Nephron progenitor cell (in vitro differentiated cells): ENCODE results near the gene TMEM143.
"Not testable (repeated sequence)": the region's sequence is repeated elsewhere in the genome, so short reads cannot be mapped to it uniquely, and the experiment has no call there.

Source experiments
- DNase-seq: peaks from one replicate; pipeline ENCODE4 v3.0.0; 2021
- H3K27ac Mint-ChIP-seq: 2 replicates; pipeline ENCODE4 v1.8.0; 2021; ENCODE audit warnings: mild to moderate bottlenecking, moderate library complexity, mixed read lengths
- H3K27me3 Mint-ChIP-seq: 2 replicates; pipeline ENCODE4 v1.8.0; 2021; ENCODE audit warnings: mild to moderate bottlenecking, low read depth, mixed read lengths; ENCODE audit not compliant: poor library complexity
- H3K36me3 Mint-ChIP-seq: 2 replicates; pipeline ENCODE4 v1.8.0; 2021; ENCODE audit warnings: low read depth, mixed read lengths
- H3K4me1 Mint-ChIP-seq: 2 replicates; pipeline ENCODE4 v1.8.0; 2021; ENCODE audit warnings: mixed read lengths
- H3K4me3 Mint-ChIP-seq: 2 replicates; pipeline ENCODE4 v1.8.0; 2021; ENCODE audit warnings: mild to moderate bottlenecking, moderate library complexity, mixed read lengths
- H3K9me3 Mint-ChIP-seq: 2 replicates; pipeline ENCODE4 v1.8.0; 2021; ENCODE audit warnings: mild to moderate bottlenecking, moderate library complexity, mixed read lengths
- CTCF ChIP-seq: fragments of 200-600 bp; sonication (generic); IDR thresholded peaks from 2 replicates; pipeline ENCODE4 v1.5.0; 2021; ENCODE audit warnings: antibody characterized with exemption

Gene TMEM143

GRCh38 chr19:48325265-48325910 is 38.4 kb downstream of the TMEM143 start, which contains the start of gene EMP3:
Gene EMP3 (plus strand): TSS chr19:48325552. CDS start chr19:48326845, 1,293 bp downstream.
- H3K36me3 Mint-ChIP-seq, result peaks cover 13% of the 10 kb centered on the region
- DNase-seq, result peak; percentile 75
- peaks cover 20% of the 10 kb centered on the region for H3K9me3 Mint-ChIP-seq
- H3K27me3 Mint-ChIP-seq, result no peaks in the 10 kb centered on the region
- H3K4me3 Mint-ChIP-seq, result peak within 1 kb of the TSS; percentile 81
- TF ChIP-seq CTCF, result no peak
- peak within 1 kb of the TSS; percentile 93 for H3K27ac Mint-ChIP-seq
- peaks cover 74% of the 10 kb centered on the region for H3K4me1 Mint-ChIP-seq

DNA sequence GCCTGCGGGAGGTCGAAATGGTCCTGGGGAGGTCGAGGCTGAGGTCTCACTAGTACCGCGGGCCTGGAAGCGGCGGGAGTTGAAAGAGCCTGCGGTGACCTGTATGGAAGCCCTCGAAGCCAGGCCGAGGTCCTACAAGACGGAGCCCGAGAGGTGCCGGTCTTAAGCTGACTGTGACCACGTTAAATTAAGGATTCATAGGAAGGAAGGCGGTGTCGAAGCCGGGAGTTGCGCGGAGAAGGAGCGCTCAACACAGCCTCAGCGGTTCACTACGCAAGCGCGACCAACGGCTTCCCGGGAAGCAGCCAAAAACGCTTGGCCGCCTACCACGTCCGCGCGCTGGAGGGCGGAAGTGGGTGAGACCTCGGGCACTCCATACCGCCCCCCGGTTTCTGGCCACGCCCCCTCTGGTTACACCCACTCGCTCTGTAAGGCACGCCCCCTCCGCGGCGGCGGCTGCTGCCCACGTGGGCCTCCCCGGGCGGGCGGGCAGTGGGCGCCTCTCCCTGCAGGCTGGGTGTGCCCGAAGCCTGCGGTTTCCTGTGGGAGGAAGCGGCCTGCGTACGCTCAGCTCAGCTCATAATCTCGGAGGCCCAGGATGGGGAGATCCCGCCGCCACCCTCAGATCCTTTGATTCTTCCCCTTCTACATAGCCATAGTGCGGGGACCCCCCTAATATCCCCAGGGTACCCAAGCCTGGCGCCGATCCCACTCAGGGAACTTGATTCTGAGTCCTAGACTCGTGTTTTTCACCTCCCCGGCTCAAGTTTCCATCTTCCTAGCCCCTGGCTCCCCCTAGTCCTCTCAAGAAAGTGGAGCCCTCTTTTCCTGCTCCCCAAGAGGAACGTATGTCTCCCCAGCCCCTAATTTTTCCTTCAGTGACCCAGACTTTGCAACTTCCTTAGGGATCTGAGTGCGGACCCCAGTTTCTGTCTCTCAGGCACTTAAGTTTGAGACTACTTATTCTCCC is 41.8 kb downstream of the TMEM143 start:
- H3K27ac Mint-ChIP-seq, result peak overlapping the region; percentile 100
- peaks cover 86% of the 10 kb centered on the region for H3K4me1 Mint-ChIP-seq
- peak; percentile 99 for DNase-seq
- H3K27me3 Mint-ChIP-seq, result peaks cover 5% of the 10 kb centered on the region
- no peaks in the 10 kb centered on the region for H3K36me3 Mint-ChIP-seq
- no peak for TF ChIP-seq CTCF
- H3K4me3 Mint-ChIP-seq, result peak overlapping the region; percentile 87
- no peaks in the 10 kb centered on the region for H3K9me3 Mint-ChIP-seq

GRCh38 chr19:48321372-48321621 is 42.4 kb downstream of the TMEM143 start:
- peak overlapping the region; percentile 100 for H3K27ac Mint-ChIP-seq
- TF ChIP-seq CTCF, result no peak
- peak; percentile 99 for DNase-seq
- H3K4me1 Mint-ChIP-seq, result peaks cover 80% of the 10 kb centered on the region
- H3K27me3 Mint-ChIP-seq, result peaks cover 5% of the 10 kb centered on the region
- no peaks in the 10 kb centered on the region for H3K36me3 Mint-ChIP-seq
- H3K9me3 Mint-ChIP-seq, result no peaks in the 10 kb centered on the region
- H3K4me3 Mint-ChIP-seq, result peak overlapping the region; percentile 87

DNA sequence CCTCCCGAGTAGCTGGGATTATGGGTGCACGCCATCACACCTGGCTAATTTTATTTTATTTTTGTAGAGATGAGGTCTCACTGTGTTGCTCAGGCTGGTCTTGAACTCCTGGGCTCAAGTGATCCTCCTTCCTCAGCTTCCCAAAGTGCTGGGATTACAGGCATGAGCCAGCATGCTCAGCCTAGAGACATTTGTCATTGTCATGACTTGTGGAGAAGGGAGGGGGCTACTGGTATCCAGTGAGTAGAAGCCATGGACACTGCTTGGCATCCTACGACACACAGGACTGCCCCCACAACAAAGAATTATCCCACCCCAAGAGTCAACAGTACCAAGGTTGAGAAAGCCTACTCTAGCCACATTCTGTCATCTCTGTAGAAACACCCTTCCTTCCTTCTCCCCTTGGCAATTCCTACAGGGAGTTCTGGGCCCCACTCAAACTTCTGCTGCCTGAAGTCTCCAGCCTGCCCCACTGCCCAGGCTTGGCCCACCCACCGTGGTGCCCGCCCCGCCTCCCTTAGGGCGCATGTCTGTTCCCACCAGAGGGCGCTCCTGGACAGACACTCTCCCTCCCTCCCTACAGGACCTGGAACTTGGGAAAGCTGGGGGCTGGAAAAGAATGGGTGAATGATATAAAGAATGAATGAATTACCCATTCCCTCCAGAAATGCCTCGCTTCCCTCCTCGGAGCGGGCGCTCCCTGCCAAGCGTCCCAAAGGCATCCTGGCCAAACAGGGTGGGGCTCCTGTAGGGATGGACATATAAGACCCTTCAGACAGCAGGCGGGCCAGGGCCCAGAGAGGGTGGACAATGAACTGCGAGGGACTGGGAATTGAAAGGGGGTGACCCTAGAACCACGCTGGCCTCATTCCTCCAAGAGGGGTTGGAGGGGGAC is 43.8 kb downstream of the TMEM143 start:
- Mint-ChIP-seq H3K27ac (no peak overlapping the region), H3K36me3 (no peaks in the 10 kb centered on the region), H3K27me3 (peaks cover 5% of the 10 kb centered on the region), H3K4me1 (peaks cover 75% of the 10 kb centered on the region), H3K9me3 (no peaks in the 10 kb centered on the region), H3K4me3 (peak overlapping the region; percentile 87)
- TF ChIP-seq CTCF, result peak; percentile 72
- peak; percentile 89 for DNase-seq

GRCh38 chr19:48318286-48318987 is 45.3 kb downstream of the TMEM143 start:
- Mint-ChIP-seq H3K4me3 (no peak overlapping the region), H3K36me3 (no peaks in the 10 kb centered on the region), H3K9me3 (no peaks in the 10 kb centered on the region), H3K4me1 (peaks cover 70% of the 10 kb centered on the region), H3K27ac (no peak overlapping the region), H3K27me3 (peaks cover 8% of the 10 kb centered on the region)
- DNase-seq, result no peak
- TF ChIP-seq CTCF, result no peak

DNA sequence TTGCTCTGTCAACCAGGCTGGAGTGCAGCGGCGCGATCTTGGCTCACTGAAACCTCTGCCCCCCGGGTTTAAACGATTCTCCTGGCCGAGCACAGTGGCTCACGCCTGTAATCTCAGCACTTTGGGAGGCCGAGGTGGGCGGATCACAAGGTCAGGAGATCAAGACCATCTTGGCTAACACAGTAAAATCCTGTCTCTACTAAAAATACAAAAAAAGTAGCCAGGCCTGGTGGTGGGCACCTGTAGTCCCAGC is 46.1 kb downstream of the TMEM143 start:
- not testable (repeated sequence) for H3K36me3 Mint-ChIP-seq, DNase-seq, H3K9me3 Mint-ChIP-seq, H3K4me3 Mint-ChIP-seq
- H3K27me3 Mint-ChIP-seq, result peaks cover 14% of the 10 kb centered on the region
- H3K4me1 Mint-ChIP-seq, result peaks cover 63% of the 10 kb centered on the region
- peak overlapping the region; percentile 87 for H3K27ac Mint-ChIP-seq
